ENCODE data around the gene LHX1. TPM values are rescaled to one million over a fixed set of nuclear protein-coding genes. Genes with fewer than 3 reads are reported as not detected.

The LHX1 gene
- total and polyA plus RNA-seq, 9 of the 15 experiments (the other 6 are each of a cell fraction or from before 2014, with no cell fraction given): 0.05 to 0.64 (median 0.07) TPM; not detected in 6

DNA sequence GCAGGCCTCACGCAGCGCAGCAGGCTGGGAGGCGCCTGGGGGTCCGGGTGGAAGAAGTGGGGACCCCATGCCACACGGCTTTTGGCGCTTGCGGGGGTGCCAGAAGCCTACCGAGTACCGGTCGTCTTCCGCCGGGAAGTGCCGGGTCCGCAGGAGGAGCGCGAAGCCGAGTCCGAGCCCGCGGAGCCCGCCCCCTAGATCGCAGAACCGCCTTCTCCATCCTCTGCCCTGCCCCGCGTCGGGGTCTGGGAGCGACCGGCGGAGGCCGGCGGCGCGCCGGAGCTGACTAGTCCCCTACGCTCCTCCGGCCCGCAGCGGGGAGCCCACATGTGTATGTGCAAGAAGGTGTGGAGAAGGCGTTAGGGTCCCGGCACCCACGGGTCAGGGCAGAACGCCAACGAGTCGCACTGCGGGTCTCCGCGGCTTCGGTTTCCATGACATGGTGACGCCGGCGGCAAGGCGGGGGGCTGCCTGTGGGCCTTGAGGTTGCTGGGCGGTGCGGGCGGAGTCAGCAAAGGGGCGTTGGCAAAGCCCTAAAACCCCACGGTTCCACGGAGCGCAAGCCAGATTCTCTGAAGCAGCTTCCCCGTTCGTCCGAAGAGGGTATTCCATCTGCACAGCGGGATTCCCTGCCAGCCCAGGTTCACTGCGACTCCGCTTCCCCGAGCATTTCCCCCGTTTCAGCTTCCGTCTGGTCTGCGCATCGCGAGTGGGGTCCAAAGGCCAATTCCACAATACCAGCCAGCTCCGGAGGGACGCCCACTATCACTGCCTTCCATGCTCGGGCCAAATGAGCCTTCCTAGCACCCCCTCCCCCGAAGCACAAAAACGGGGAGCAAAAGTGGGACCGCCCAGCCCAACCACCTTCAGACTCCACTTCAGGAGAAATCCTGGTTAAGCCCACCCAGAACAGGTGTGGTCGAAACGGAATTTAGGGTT is 2.3 kb upstream of the LHX1 start (continued):
- TF ChIP-seq, protein P1, sequence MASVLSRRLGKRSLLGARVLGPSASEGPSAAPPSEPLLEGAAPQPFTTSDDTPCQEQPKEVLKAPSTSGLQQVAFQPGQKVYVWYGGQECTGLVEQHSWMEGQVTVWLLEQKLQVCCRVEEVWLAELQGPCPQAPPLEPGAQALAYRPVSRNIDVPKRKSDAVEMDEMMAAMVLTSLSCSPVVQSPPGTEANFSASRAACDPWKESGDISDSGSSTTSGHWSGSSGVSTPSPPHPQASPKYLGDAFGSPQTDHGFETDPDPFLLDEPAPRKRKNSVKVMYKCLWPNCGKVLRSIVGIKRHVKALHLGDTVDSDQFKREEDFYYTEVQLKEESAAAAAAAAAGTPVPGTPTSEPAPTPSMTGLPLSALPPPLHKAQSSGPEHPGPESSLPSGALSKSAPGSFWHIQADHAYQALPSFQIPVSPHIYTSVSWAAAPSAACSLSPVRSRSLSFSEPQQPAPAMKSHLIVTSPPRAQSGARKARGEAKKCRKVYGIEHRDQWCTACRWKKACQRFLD (CRISPR knock-in tag; IDR thresholded peaks at IDR 0.05): no peak
- peak; percentile 4 for TF ChIP-seq ZFP36 (IDR thresholded peaks at IDR 0.05; ENCODE audit: low read depth, low read length, partially characterized antibody)
- peak; percentile 73; the same call in 1 of the 2 replicates for TF ChIP-seq NFATC3 (IDR thresholded peaks at IDR 0.05)
- TF ChIP-seq, protein P2, sequence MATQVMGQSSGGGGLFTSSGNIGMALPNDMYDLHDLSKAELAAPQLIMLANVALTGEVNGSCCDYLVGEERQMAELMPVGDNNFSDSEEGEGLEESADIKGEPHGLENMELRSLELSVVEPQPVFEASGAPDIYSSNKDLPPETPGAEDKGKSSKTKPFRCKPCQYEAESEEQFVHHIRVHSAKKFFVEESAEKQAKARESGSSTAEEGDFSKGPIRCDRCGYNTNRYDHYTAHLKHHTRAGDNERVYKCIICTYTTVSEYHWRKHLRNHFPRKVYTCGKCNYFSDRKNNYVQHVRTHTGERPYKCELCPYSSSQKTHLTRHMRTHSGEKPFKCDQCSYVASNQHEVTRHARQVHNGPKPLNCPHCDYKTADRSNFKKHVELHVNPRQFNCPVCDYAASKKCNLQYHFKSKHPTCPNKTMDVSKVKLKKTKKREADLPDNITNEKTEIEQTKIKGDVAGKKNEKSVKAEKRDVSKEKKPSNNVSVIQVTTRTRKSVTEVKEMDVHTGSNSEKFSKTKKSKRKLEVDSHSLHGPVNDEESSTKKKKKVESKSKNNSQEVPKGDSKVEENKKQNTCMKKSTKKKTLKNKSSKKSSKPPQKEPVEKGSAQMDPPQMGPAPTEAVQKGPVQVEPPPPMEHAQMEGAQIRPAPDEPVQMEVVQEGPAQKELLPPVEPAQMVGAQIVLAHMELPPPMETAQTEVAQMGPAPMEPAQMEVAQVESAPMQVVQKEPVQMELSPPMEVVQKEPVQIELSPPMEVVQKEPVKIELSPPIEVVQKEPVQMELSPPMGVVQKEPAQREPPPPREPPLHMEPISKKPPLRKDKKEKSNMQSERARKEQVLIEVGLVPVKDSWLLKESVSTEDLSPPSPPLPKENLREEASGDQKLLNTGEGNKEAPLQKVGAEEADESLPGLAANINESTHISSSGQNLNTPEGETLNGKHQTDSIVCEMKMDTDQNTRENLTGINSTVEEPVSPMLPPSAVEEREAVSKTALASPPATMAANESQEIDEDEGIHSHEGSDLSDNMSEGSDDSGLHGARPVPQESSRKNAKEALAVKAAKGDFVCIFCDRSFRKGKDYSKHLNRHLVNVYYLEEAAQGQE (IDR thresholded peaks at IDR 0.05; ENCODE audit: borderline replicate concordance): peak; percentile 64
- TF ChIP-seq, protein P2 (CRISPR knock-in tag; IDR thresholded peaks at IDR 0.05; ENCODE audit: low read depth): no peak
- no peak for TF ChIP-seq ZBTB7A (IDR thresholded peaks at IDR 0.05; ENCODE audit: borderline replicate concordance, control insufficient read depth, low read depth, low read length)
- no peak for TF ChIP-seq PPARD (CRISPR knock-in tag; IDR thresholded peaks at IDR 0.05)
- no peak for TF ChIP-seq ARID2 (IDR thresholded peaks at IDR 0.05)
- no peak for TF ChIP-seq NR2C2 (CRISPR knock-in tag; IDR thresholded peaks at IDR 0.05)
- no peak for TF ChIP-seq NR2C2 (tag; IDR thresholded peaks at IDR 0.05)
- TF ChIP-seq, protein P3, sequence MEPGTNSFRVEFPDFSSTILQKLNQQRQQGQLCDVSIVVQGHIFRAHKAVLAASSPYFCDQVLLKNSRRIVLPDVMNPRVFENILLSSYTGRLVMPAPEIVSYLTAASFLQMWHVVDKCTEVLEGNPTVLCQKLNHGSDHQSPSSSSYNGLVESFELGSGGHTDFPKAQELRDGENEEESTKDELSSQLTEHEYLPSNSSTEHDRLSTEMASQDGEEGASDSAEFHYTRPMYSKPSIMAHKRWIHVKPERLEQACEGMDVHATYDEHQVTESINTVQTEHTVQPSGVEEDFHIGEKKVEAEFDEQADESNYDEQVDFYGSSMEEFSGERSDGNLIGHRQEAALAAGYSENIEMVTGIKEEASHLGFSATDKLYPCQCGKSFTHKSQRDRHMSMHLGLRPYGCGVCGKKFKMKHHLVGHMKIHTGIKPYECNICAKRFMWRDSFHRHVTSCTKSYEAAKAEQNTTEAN (CRISPR knock-in tag; IDR thresholded peaks at IDR 0.05): no peak
- no peak for TF ChIP-seq STAT5B (CRISPR knock-in tag; IDR thresholded peaks at IDR 0.05)
- no peak for TF ChIP-seq ZNF347 (CRISPR knock-in tag; IDR thresholded peaks at IDR 0.05; ENCODE audit: low read depth)
- no peak for TF ChIP-seq NR2C1 (IDR thresholded peaks at IDR 0.05)
- no peak for TF ChIP-seq NR2C1 (tag; IDR thresholded peaks at IDR 0.05)
- TF ChIP-seq NR1H2 (CRISPR knock-in tag; IDR thresholded peaks at IDR 0.05): no peak
